GM23338 (cell line): ENCODE data around the gene ZEB2. TPM values are rescaled to one million over a fixed set of nuclear protein-coding genes. Genes with fewer than 3 reads are reported as not detected.

Source experiments
- ATAC-seq: fragments of 200-7000 bp; cut with Tn5 transposase; 3 replicates; pipeline ENCODE4 v1.9.1; 2020
- DNase-seq: peaks from one replicate; pipeline ENCODE4 v3.0.0-alpha.2; 2015; ENCODE audit warnings: low spot score
- H2AFZ ChIP-seq: fragments of 200-600 bp; sonication (generic); 2 replicates; pipeline ENCODE4 v1.8.0; 2016; ENCODE audit warnings: antibody characterized with exemption, mild to moderate bottlenecking, moderate library complexity
- H3F3A ChIP-seq: fragments of 200-600 bp; sonication (generic); replicated peaks from 2 replicates; pipeline ENCODE4 v1.8.0; 2017; ENCODE audit warnings: antibody characterized with exemption, mixed run types, low read depth
- H3K27ac ChIP-seq: fragments of 200-600 bp; sonication (generic); 2 replicates; pipeline ENCODE4 v1.6.1; 2016; ENCODE audit warnings: low read depth
- H3K27me3 ChIP-seq: fragments of 200-600 bp; sonication (generic); 2 replicates; pipeline ENCODE4 v1.8.0; 2016; ENCODE audit warnings: mild to moderate bottlenecking, mixed run types, moderate library complexity; ENCODE audit not compliant: insufficient read depth
- H3K36me3 ChIP-seq: fragments of 200-600 bp; sonication (generic); 2 replicates; pipeline ENCODE4 v1.8.0; 2016; ENCODE audit warnings: mild to moderate bottlenecking; ENCODE audit not compliant: insufficient read depth
- H3K4me1 ChIP-seq: fragments of 200-600 bp; sonication (generic); 2 replicates; pipeline ENCODE4 v1.8.0; 2016; ENCODE audit warnings: mild to moderate bottlenecking, moderate library complexity; ENCODE audit not compliant: insufficient read depth
- H3K4me2 ChIP-seq: fragments of 200-600 bp; sonication (generic); 2 replicates; pipeline ENCODE4 v1.7.1; 2017; ENCODE audit warnings: mixed run types
- H3K4me3 ChIP-seq: fragments of 200-600 bp; sonication (generic); 2 replicates; pipeline ENCODE4 v1.6.1; 2016; ENCODE audit warnings: mixed run types
- H3K79me2 ChIP-seq: fragments of 200-600 bp; sonication (generic); replicated peaks from 2 replicates; pipeline ENCODE4 v1.8.0; 2017; ENCODE audit warnings: mild to moderate bottlenecking; ENCODE audit not compliant: insufficient read depth
- H3K9me2 ChIP-seq: fragments of 200-600 bp; sonication (generic); 2 replicates; pipeline ENCODE4 v1.8.0; 2017; ENCODE audit not compliant: insufficient read depth
- H4K20me1 ChIP-seq: fragments of 200-600 bp; sonication (generic); replicated peaks from 2 replicates; pipeline ENCODE4 v1.8.0; 2017; ENCODE audit warnings: mild to moderate bottlenecking; ENCODE audit not compliant: insufficient read depth
- H3K27ac Mint-ChIP-seq: 2 replicates; pipeline ENCODE4 v1.8.0; 2020; ENCODE audit warnings: inconsistent platforms, mild to moderate bottlenecking, moderate library complexity, mixed read lengths
- H3K27me3 Mint-ChIP-seq: 3 replicates; pipeline ENCODE4 v1.8.0; 2022; ENCODE audit warnings: low read depth, mild to moderate bottlenecking, moderate library complexity, mixed read lengths, inconsistent platforms; ENCODE audit not compliant: insufficient read depth, poor library complexity
- H3K36me3 Mint-ChIP-seq: 3 replicates; pipeline ENCODE4 v1.8.0; 2021; ENCODE audit warnings: low read depth, mild to moderate bottlenecking, inconsistent platforms, moderate library complexity, mixed read lengths
- H3K4me1 Mint-ChIP-seq: 3 replicates; pipeline ENCODE4 v1.8.0; 2020; ENCODE audit warnings: mild to moderate bottlenecking, inconsistent platforms, mixed read lengths
- H3K4me3 Mint-ChIP-seq: 3 replicates; pipeline ENCODE4 v1.8.0; 2021; ENCODE audit warnings: moderate library complexity, mild to moderate bottlenecking, inconsistent platforms, mixed read lengths
- H3K9me3 Mint-ChIP-seq: 3 replicates; pipeline ENCODE4 v1.8.0; 2020; ENCODE audit warnings: moderate library complexity, mild to moderate bottlenecking, inconsistent platforms, mixed read lengths
- EZH2 ChIP-seq: fragments of 200-600 bp; sonication (generic); IDR thresholded peaks from one replicate; pipeline ENCODE4 v1.8.0; 2017; ENCODE audit warnings: antibody characterized with exemption, mild to moderate bottlenecking, low read depth; ENCODE audit not compliant: unreplicated experiment
- EZH2phosphoT487 ChIP-seq: fragments of 200-600 bp; sonication (generic); IDR thresholded peaks from one replicate; pipeline ENCODE4 v1.8.1; 2018; ENCODE audit warnings: antibody characterized with exemption; ENCODE audit not compliant: unreplicated experiment
- POLR2AphosphoS5 ChIP-seq: IDR thresholded peaks from 2 replicates; pipeline ENCODE4 v1.6.1; 2016; ENCODE audit warnings: antibody characterized with exemption, low read depth
- STAT1 ChIP-seq: IDR thresholded peaks from one replicate; pipeline ENCODE4 v1.6.1; 2016; ENCODE audit warnings: antibody characterized with exemption; ENCODE audit not compliant: unreplicated experiment
- polyA plus RNA-seq: library from polyadenylated mRNA; unstranded; fragments of >200 nt; fragmentation: Nextera tagmentation; extraction: Ambion mirVana; gene quantifications from 2 replicates; pipeline ENCODE4 v1.2.1, GENCODE V29; 2016
- total RNA-seq: library from RNA; depleted of rRNA; stranded (reverse); fragments of >200 nt; shearing (Covaris generic); gene quantifications from 2 replicates; pipeline ENCODE4 v1.2.3, GENCODE V29; 2014
- TF ChIP-seq, protein P1 (sequence below): fragments of 250-450 bp; sonication (Bioruptor Pico); IDR thresholded peaks from 2 replicates; pipeline ENCODE4 v1.5.0; 2020; ENCODE audit warnings: mild to moderate bottlenecking, moderate library complexity
- TF ChIP-seq, protein P2 (sequence below), 2 experiments: fragments of 200-600 bp in 1 of 2; sonication (generic) in 1 of 2; conservative IDR thresholded peaks; 2 replicates each; pipeline versions ENCODE4 v1.5.1 to v1.6.1; 2016 to 2017; ENCODE audit warnings: antibody characterized with exemption in 2 of 2, low read depth in 2 of 2, mild to moderate bottlenecking in 2 of 2, moderate library complexity in 1 of 2

Gene ZEB2
- total and polyA plus RNA-seq, 2 experiments from 2014 or later = 0.45 TPM; not detected in 1

- TF ChIP-seq, protein P1, sequence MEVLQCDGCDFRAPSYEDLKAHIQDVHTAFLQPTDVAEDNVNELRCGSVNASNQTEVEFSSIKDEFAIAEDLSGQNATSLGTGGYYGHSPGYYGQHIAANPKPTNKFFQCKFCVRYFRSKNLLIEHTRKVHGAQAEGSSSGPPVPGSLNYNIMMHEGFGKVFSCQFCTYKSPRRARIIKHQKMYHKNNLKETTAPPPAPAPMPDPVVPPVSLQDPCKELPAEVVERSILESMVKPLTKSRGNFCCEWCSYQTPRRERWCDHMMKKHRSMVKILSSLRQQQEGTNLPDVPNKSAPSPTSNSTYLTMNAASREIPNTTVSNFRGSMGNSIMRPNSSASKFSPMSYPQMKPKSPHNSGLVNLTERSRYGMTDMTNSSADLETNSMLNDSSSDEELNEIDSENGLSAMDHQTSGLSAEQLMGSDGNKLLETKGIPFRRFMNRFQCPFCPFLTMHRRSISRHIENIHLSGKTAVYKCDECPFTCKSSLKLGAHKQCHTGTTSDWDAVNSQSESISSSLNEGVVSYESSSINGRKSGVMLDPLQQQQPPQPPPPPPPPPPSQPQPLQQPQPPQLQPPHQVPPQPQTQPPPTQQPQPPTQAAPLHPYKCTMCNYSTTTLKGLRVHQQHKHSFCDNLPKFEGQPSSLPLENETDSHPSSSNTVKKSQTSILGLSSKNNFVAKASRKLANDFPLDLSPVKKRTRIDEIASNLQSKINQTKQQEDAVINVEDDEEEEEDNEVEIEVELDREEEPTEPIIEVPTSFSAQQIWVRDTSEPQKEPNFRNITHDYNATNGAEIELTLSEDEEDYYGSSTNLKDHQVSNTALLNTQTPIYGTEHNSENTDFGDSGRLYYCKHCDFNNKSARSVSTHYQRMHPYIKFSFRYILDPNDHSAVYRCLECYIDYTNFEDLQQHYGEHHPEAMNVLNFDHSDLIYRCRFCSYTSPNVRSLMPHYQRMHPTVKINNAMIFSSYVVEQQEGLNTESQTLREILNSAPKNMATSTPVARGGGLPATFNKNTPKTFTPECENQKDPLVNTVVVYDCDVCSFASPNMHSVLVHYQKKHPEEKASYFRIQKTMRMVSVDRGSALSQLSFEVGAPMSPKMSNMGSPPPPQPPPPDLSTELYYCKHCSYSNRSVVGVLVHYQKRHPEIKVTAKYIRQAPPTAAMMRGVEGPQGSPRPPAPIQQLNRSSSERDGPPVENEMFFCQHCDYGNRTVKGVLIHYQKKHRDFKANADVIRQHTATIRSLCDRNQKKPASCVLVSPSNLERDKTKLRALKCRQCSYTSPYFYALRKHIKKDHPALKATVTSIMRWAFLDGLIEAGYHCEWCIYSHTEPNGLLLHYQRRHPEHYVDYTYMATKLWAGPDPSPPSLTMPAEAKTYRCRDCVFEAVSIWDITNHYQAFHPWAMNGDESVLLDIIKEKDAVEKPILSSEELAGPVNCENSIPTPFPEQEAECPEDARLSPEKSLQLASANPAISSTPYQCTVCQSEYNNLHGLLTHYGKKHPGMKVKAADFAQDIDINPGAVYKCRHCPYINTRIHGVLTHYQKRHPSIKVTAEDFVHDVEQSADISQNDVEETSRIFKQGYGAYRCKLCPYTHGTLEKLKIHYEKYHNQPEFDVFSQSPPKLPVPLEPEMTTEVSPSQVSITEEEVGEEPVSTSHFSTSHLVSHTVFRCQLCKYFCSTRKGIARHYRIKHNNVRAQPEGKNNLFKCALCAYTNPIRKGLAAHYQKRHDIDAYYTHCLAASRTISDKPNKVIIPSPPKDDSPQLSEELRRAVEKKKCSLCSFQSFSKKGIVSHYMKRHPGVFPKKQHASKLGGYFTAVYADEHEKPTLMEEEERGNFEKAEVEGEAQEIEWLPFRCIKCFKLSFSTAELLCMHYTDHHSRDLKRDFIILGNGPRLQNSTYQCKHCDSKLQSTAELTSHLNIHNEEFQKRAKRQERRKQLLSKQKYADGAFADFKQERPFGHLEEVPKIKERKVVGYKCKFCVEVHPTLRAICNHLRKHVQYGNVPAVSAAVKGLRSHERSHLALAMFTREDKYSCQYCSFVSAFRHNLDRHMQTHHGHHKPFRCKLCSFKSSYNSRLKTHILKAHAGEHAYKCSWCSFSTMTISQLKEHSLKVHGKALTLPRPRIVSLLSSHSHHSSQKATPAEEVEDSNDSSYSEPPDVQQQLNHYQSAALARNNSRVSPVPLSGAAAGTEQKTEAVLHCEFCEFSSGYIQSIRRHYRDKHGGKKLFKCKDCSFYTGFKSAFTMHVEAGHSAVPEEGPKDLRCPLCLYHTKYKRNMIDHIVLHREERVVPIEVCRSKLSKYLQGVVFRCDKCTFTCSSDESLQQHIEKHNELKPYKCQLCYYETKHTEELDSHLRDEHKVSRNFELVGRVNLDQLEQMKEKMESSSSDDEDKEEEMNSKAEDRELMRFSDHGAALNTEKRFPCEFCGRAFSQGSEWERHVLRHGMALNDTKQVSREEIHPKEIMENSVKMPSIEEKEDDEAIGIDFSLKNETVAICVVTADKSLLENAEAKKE (CRISPR knock-in tag) = no peak
- no peak for TF ChIP-seq STAT1
Observed at GRCh38 chr2:144357623-144358373, 162.1 kb downstream of the ZEB2 start (continued).

DNA sequence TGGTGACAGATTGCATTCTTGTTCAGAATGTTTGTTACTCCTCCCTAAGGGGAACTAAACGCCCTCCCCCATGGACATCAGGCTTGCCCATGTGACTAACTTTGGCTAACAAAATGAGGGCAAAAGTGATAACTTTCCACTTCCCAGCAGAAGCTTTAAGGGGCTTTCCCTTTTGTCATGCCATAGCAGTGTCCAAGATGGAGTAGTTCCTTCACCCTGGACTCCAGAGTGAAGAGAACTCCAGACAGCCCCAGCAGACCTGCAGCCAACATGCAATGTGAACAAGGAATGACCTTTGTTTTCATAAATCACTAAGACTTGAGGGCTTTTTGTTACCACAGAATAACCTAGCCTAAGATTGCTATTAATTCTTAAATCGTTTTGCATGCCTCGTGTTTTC is 163.5 kb downstream of the ZEB2 start:
- H3K9me2 ChIP-seq = no peaks in the 10 kb centered on the region
- ATAC-seq = no peak
- no peak overlapping the region for H3K27ac ChIP-seq
- no peaks in the 10 kb centered on the region; the same call in 2 of the 3 replicates for H3K36me3 Mint-ChIP-seq
- H3K27ac Mint-ChIP-seq = no peak overlapping the region
- H3K4me3 Mint-ChIP-seq = no peak overlapping the region
- no peak overlapping the region for H3K4me3 ChIP-seq
- TF ChIP-seq STAT1 = no peak
- no peak for TF ChIP-seq EZH2phosphoT487
- TF ChIP-seq, protein P2, sequence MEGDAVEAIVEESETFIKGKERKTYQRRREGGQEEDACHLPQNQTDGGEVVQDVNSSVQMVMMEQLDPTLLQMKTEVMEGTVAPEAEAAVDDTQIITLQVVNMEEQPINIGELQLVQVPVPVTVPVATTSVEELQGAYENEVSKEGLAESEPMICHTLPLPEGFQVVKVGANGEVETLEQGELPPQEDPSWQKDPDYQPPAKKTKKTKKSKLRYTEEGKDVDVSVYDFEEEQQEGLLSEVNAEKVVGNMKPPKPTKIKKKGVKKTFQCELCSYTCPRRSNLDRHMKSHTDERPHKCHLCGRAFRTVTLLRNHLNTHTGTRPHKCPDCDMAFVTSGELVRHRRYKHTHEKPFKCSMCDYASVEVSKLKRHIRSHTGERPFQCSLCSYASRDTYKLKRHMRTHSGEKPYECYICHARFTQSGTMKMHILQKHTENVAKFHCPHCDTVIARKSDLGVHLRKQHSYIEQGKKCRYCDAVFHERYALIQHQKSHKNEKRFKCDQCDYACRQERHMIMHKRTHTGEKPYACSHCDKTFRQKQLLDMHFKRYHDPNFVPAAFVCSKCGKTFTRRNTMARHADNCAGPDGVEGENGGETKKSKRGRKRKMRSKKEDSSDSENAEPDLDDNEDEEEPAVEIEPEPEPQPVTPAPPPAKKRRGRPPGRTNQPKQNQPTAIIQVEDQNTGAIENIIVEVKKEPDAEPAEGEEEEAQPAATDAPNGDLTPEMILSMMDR (conservative IDR thresholded peaks at IDR 0.05; ENCODE audit: low read depth in 2 of 2) = no peak
- no peak for TF ChIP-seq POLR2AphosphoS5
- no peak for TF ChIP-seq EZH2
- no peak overlapping the region; the same call in 1 of the 2 replicates for H2AFZ ChIP-seq
- H3K4me2 ChIP-seq = no peak overlapping the region
- no peaks in the 10 kb centered on the region for H3K27me3 ChIP-seq
- DNase-seq = no peak
- H3K9me3 Mint-ChIP-seq = no peaks in the 10 kb centered on the region
- no peaks in the 10 kb centered on the region for H3K27me3 Mint-ChIP-seq
- peaks cover 11% of the 10 kb centered on the region for H3K4me1 Mint-ChIP-seq
- H4K20me1 ChIP-seq = no peaks in the 10 kb centered on the region
- H3K36me3 ChIP-seq = no peaks in the 10 kb centered on the region
- 0 out of 2 replicates have a peak, but pooled peaks cover 7% of the 10 kb centered on the region for H3K4me1 ChIP-seq
- no peaks in the 10 kb centered on the region for H3F3A ChIP-seq
- H3K79me2 ChIP-seq = no peaks in the 10 kb centered on the region
